Fibroblast of gingiva (primary cell): Measurements from ENCODE around the gene CBX8.

Experiments
- DNase-seq: peaks from one replicate; pipeline ENCODE4 v3.0.0-alpha.2; 2011; ENCODE audit warnings: low read depth

The CBX8 gene

GRCh38 chr17:79792984-79793923, 3.6 kb downstream of the CBX8 start:
- peak; percentile 92 for DNase-seq

GRCh38 chr17:79792341-79792871, 4.5 kb downstream of the CBX8 start:
- no peak for DNase-seq

GRCh38 chr17:79791735-79792161, 5.1 kb downstream of the CBX8 start:
- DNase-seq: no peak

GRCh38 chr17:79790805-79791734, 5.8 kb downstream of the CBX8 start:
- no peak for DNase-seq

- no peak for DNase-seq
Measured at GRCh38 chr17:79789943-79790804, 6.7 kb downstream of the CBX8 start.

GRCh38 chr17:79788989-79789942, 7.6 kb downstream of the CBX8 start:
- DNase-seq: no peak

- no peak for DNase-seq
Measured at GRCh38 chr17:79788455-79788854, 8.4 kb downstream of the CBX8 start.

- DNase-seq: no peak
Measured at GRCh38 chr17:79786930-79787643, 9.8 kb downstream of the CBX8 start.

GRCh38 chr17:79785900-79786810, 10.7 kb downstream of the CBX8 start:
- DNase-seq: no peak

- no peak for DNase-seq
Measured at GRCh38 chr17:79785017-79785899, 11.6 kb downstream of the CBX8 start.

GRCh38 chr17:79784353-79785016, 12.4 kb downstream of the CBX8 start:
- DNase-seq: no peak

- DNase-seq: no peak
Measured at GRCh38 chr17:79783891-79784290, 13.0 kb downstream of the CBX8 start.

GRCh38 chr17:79781736-79782575, 14.9 kb downstream of the CBX8 start:
- DNase-seq: no peak

- no peak for DNase-seq
Measured at GRCh38 chr17:79781012-79781650, 15.7 kb downstream of the CBX8 start.

GRCh38 chr17:79779661-79780365, 17.1 kb downstream of the CBX8 start:
- DNase-seq: no peak
